GM12873 (cell line): Measurements from ENCODE around the gene IDUA.

Experiments
- TF ChIP-seq, protein P1 (sequence below): IDR thresholded peaks from 2 replicates; pipeline ENCODE4 v1.5.1; 2012; ENCODE audit warnings: low read depth, mild to moderate bottlenecking, moderate library complexity, low read length, control low read depth; ENCODE audit not compliant: insufficient read depth; ENCODE audit errors: missing control alignments

IDUA gene

DNA sequence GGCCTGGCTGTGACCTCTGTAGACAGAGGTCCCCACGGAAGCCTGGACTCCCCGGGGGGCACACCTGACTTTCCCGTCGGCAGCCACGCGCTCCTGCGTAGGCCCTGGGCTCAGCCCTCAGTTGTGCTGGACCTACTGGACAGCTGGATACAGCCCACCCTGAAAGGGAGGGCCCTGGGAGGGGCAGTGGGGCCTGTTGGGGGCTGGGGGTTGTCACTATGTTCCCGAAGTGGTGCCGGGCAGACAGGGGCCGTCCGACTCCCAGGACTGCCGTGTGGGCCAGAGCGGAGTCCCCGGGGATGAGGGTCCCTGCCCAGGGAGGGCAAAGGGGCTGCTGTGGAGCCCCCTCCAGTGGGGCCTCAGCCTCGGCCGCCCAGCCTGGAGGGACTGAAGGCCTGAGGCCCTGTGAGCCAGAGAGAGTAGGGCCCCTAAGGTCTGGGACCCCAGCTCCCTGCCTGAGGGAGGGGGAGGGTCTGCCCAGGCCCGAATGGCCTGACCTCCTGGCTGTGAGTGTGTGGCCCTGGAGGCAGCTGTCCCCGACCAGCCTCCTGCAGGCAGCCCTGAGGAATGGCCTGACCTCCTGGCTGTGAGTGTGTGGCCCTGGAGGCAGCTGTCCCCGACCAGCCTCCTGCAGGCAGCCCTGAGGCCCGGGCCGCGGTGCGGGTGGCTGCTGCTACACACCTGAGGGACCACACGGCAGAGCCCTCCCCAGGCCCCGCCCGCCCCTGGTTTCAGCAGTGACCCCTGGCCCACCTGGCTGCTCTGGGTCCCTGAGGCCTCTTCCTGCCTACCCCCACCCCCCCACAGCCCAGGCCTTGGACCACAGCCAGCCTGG is 50.3 kb downstream of the IDUA start:
- TF ChIP-seq, protein P1, sequence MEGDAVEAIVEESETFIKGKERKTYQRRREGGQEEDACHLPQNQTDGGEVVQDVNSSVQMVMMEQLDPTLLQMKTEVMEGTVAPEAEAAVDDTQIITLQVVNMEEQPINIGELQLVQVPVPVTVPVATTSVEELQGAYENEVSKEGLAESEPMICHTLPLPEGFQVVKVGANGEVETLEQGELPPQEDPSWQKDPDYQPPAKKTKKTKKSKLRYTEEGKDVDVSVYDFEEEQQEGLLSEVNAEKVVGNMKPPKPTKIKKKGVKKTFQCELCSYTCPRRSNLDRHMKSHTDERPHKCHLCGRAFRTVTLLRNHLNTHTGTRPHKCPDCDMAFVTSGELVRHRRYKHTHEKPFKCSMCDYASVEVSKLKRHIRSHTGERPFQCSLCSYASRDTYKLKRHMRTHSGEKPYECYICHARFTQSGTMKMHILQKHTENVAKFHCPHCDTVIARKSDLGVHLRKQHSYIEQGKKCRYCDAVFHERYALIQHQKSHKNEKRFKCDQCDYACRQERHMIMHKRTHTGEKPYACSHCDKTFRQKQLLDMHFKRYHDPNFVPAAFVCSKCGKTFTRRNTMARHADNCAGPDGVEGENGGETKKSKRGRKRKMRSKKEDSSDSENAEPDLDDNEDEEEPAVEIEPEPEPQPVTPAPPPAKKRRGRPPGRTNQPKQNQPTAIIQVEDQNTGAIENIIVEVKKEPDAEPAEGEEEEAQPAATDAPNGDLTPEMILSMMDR, result no peak

DNA sequence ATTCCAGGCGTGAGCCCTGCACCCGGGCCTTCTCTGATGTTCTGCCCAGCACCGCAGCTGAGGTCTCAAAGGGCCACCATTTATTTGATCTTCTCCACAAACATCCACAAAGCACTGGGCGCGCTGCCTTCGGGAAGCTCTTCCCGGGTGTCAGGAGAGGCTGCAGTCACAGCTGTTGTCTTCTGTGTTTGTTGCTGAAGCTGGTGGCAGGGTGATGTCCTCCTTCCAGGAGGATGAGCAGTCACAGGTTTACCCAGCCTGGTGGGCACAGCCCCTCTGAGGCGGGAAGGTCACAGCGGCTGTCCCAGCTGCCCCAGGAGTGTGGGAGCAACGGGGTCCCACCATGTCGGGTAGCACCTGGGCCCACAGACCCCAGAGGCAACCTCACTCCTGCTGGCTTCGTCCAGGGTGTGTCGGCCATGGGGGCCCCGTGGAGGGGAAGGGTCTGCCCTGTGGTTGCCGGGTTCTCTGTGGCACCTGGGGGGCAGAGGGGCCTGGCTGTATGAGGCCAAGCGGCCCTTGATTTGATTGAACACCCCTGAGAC is 52.2 kb downstream of the IDUA start:
- TF ChIP-seq, protein P1, result no peak

DNA sequence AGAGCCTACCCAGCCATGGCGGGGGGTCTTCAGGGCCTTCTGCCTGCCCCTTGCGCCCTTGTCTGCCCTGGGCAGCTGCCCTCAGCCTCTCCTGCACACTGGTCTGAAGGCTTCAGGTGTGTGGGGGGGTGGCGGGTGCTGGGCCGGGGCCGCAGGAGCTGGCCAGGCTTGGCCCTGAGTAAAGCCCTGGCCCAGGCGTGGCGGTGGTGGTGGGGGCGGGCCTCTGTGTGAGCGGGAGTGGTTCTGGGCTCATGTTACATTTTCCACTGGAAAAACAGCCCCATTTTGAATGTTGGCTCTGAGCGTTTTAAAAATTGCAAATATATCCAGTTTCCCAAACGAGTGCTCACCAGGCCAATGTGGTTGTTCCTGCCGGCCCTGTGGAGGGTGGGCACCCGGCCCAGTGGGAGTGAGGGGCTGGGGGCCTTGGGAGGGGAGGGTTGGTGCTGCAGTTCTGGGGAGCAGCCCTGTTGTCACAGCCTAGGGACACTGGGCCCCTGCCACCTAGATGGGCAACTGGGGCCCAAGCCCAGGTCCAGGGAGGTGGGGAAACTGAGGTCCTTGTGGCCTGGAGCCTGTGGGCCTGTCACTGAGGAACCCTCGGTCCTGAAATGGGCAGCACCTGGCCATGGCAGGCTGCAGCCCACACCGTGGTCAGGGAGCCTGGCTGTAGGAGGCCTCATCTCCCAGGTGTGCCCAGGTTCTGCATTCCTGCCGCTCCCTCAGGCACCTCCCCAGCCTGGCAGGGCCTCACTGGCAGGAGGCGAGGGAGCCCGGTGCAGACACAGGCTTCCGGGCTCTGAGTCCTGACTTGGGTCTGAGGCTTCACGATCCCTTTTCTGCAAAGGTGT is 52.9 kb downstream of the IDUA start:
- TF ChIP-seq, protein P1, result no peak

DNA sequence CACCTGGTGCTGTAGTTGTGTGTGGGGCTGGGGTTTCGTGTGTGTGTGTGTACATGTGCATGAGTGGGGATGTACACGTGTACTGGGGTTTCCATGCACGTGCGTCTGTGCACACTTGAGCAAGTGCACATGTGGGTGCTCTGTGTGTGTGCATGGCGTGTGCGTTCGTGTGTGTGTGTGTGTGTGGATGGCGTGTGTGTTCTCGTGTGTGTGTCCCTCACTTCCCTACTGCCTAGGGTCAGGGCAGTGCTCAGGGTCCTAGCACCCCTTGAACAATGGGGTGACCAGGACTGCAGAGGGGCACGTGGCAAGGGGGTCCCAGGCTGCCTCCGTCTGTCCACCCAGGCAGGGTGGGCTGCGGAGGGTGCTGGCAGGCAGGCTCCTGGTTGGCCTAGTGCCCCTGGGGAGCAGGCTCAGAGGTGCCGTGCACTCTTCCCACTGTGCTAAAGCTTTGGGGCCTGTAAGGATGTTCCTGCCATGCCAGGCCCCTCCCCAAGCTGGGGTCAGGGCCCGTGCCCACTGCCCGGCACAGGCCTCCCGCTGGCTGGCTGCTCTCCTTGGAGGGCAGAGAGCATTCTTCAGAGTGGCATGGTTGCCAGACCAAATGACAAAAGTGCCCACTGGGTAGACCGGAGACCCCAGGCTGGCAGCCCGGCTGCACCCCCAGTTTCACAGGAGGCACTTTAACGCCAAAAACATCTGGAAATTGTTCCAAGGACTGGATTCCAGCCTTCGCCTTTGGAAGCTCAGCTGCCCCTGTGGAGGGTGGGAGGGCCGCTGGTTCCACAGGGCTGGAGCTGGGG is 53.7 kb downstream of the IDUA start:
- TF ChIP-seq, protein P1, result no peak

DNA sequence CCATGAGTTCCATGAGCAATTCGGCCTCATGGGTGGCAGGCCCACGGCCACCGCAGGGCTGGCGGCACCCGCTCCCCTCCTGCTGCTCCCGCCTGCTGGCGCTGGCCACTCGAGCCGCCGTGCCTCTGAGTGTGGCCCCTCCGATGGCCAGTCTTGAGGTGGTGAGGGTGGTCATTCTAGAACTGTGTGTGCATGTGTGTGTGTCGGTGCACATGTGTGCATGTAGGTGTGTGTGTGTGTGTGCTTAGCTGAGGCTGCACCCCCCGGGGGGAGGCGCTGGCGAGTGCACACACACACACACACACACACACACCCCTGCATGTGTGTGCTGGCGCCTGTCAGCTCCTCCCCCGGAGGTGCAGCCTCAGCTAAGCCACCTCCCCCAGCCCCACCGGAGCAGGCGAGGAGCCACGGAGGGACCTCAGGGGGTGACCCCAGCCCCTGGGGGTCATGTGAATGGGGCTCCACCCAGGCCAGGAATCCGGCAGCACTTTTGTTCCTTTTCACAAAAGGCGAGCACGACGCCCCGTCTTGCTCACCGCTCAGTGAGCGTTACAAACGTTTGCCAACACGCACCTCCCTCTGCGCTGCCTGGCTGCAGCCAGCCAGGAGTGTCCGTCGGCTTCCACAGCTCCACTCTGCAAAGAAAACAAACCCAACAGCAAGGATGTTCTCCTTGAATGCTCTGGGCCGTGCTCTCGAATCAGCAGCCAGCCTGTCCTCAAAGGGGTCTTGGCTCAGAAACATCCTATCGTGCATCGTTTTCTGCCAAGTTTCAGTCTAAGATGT is 54.5 kb downstream of the IDUA start:
- TF ChIP-seq, protein P1, result no peak

DNA sequence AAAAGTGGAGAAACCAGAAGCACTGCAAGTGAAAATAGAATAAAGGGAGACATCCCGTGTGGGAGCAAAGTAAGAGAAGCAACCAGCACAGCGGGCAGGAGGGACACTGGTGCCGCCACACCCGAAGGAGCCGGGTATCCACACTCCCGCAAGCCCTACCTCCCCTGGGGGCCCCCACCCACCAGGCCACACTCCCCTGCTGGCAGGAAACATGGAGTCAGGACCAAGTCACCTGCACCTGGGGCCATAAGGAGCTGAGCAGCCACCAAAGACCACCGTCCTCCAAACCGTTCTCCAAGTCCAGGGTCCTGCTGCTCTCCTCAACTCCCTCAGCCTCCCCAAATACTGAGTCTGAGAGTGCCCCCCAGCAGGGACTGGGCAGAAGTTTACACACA is 55.1 kb downstream of the IDUA start:
- TF ChIP-seq, protein P1, result no peak
